ENCODE results near the gene CNTN6.
A peak's percentile ranks its signal among the peaks of the same experiment; 100 is the strongest.

- TF ChIP-seq POLR2A (IDR thresholded peaks at IDR 0.05), result no peak
- TF ChIP-seq CTCF (IDR thresholded peaks at IDR 0.05), result peak in 3 of 4 experiments; percentile 36 to 40 (median 36)
- TF ChIP-seq EP300 (IDR thresholded peaks at IDR 0.05), result no peak
Observed at GRCh38 chr3:1082108-1082507, 10.7 kb upstream of the CNTN6 start.
